Glutamatergic neuron (in vitro differentiated cells): ENCODE results near the gene FLRT2. TPM values are rescaled to one million over a fixed set of nuclear protein-coding genes. Genes with fewer than 3 reads are reported as not detected.

Experiments
- DNase-seq: peaks from one replicate; pipeline ENCODE4 v3.0.0; 2022
- H3K27ac Mint-ChIP-seq: one replicate; pipeline ENCODE4 v1.8.0; 2020; ENCODE audit warnings: mild to moderate bottlenecking, mixed read lengths, inconsistent platforms; ENCODE audit not compliant: unreplicated experiment
- H3K27me3 Mint-ChIP-seq: one replicate; pipeline ENCODE4 v1.8.0; 2020; ENCODE audit warnings: mild to moderate bottlenecking, moderate library complexity, mixed read lengths, inconsistent platforms; ENCODE audit not compliant: unreplicated experiment
- H3K36me3 Mint-ChIP-seq: one replicate; pipeline ENCODE4 v1.8.0; 2020; ENCODE audit warnings: mild to moderate bottlenecking, mixed read lengths, inconsistent platforms; ENCODE audit not compliant: unreplicated experiment
- H3K4me1 Mint-ChIP-seq: one replicate; pipeline ENCODE4 v1.8.0; 2020; ENCODE audit warnings: mild to moderate bottlenecking, low read depth, mixed read lengths, inconsistent platforms; ENCODE audit not compliant: unreplicated experiment
- H3K4me3 Mint-ChIP-seq: one replicate; pipeline ENCODE4 v1.8.0; 2020; ENCODE audit warnings: mild to moderate bottlenecking, mixed read lengths, inconsistent platforms; ENCODE audit not compliant: unreplicated experiment
- H3K9me3 Mint-ChIP-seq: one replicate; pipeline ENCODE4 v1.8.0; 2020; ENCODE audit warnings: mild to moderate bottlenecking, moderate library complexity, mixed read lengths, inconsistent platforms; ENCODE audit not compliant: unreplicated experiment
- CTCF ChIP-seq: fragments of 200-600 bp; sonication (generic); IDR thresholded peaks from one replicate; pipeline ENCODE4 v1.5.0; 2021; ENCODE audit not compliant: partially characterized antibody, unreplicated experiment
- total RNA-seq: library from RNA; stranded (reverse); fragmentation: NEBNext Ultra II Directional; extraction: Animal tissue kit (Norgen Biotek cat#: 25700); gene quantifications from one replicate; pipeline ENCODE4 v1.2.1, GENCODE V29; 2021; ENCODE audit not compliant: unreplicated experiment

The FLRT2 gene
- total RNA-seq, 1 donor from 2014 or later: 69.6 TPM

GRCh38 chr14:85554106-85554505, 24.2 kb downstream of the FLRT2 start:
- TF ChIP-seq CTCF: no peak
- H3K4me1 Mint-ChIP-seq: peaks cover 4% of the 10 kb centered on the region
- no peaks in the 10 kb centered on the region for H3K9me3 Mint-ChIP-seq
- H3K27me3 Mint-ChIP-seq: no peaks in the 10 kb centered on the region
- no peak overlapping the region for H3K27ac Mint-ChIP-seq
- H3K36me3 Mint-ChIP-seq: peaks cover 4% of the 10 kb centered on the region
- no peak overlapping the region for H3K4me3 Mint-ChIP-seq
- no peak for DNase-seq

- Mint-ChIP-seq H3K36me3 (peaks cover 4% of the 10 kb centered on the region), H3K4me1 (peaks cover 4% of the 10 kb centered on the region), H3K4me3 (no peak overlapping the region), H3K27me3 (no peaks in the 10 kb centered on the region), H3K27ac (no peak overlapping the region), H3K9me3 (no peaks in the 10 kb centered on the region)
- no peak for TF ChIP-seq CTCF
- DNase-seq: no peak
Measured at GRCh38 chr14:85556267-85556666, 26.3 kb downstream of the FLRT2 start.

GRCh38 chr14:85558505-85558904, 28.6 kb downstream of the FLRT2 start:
- no peak for DNase-seq
- no peaks in the 10 kb centered on the region for H3K9me3 Mint-ChIP-seq
- H3K27me3 Mint-ChIP-seq: no peaks in the 10 kb centered on the region
- no peak overlapping the region for H3K4me3 Mint-ChIP-seq
- H3K27ac Mint-ChIP-seq: no peak overlapping the region
- H3K4me1 Mint-ChIP-seq: peaks cover 8% of the 10 kb centered on the region
- peaks cover 3% of the 10 kb centered on the region for H3K36me3 Mint-ChIP-seq
- TF ChIP-seq CTCF: no peak

- TF ChIP-seq CTCF: no peak
- no peak overlapping the region for H3K27ac Mint-ChIP-seq
- H3K4me3 Mint-ChIP-seq: no peak overlapping the region
- H3K36me3 Mint-ChIP-seq: peaks cover 7% of the 10 kb centered on the region
- peaks cover 8% of the 10 kb centered on the region for H3K4me1 Mint-ChIP-seq
- no peak for DNase-seq
- no peaks in the 10 kb centered on the region for H3K27me3 Mint-ChIP-seq
- no peaks in the 10 kb centered on the region for H3K9me3 Mint-ChIP-seq
Measured at GRCh38 chr14:85562630-85563029, 32.7 kb downstream of the FLRT2 start.

GRCh38 chr14:85564841-85565527, 35.0 kb downstream of the FLRT2 start:
- no peak overlapping the region for H3K27ac Mint-ChIP-seq

More at GRCh38 chr14:85564841-85565527, 35.0 kb downstream of the FLRT2 start:
- Mint-ChIP-seq H3K27me3 (no peaks in the 10 kb centered on the region), H3K36me3 (peaks cover 7% of the 10 kb centered on the region), H3K4me1 (peaks cover 8% of the 10 kb centered on the region), H3K9me3 (no peaks in the 10 kb centered on the region), H3K4me3 (no peak overlapping the region)
- DNase-seq: no peak
- TF ChIP-seq CTCF: no peak
